Measurements from ENCODE around the gene CDC37.

The CDC37 gene

GRCh38 chr19:10361569-10362011 lies 41.8 kb downstream of the CDC37 start:
- Histone ChIP-seq H3K4me1 (ENCODE audit: control insufficient read depth, insufficient read depth, low read length) (no peaks in the 10 kb centered on the region), H3K4me3 (ENCODE audit: low read length) (no peak overlapping the region), H3K36me3 (ENCODE audit: control insufficient read depth, insufficient read depth, low read length) (peaks cover 20% of the 10 kb centered on the region; the same call in 1 of the 2 replicates), H3K27ac (ENCODE audit: low read length) (no peak overlapping the region), H3K9me3 (ENCODE audit: control insufficient read depth, insufficient read depth, low read length) (no peaks in the 10 kb centered on the region), H3K27me3 (ENCODE audit: control insufficient read depth, insufficient read depth, low read length) (no peaks in the 10 kb centered on the region)
- WGBS (ENCODE audit: insufficient coverage, insufficient read length) = no CpG with 5 or more reads among the region's 16 CpGs
- DNase-seq (ENCODE audit: low read depth, low spot score) = no peak

GRCh38 chr19:10356431-10356830 lies 46.9 kb downstream of the CDC37 start:
- Histone ChIP-seq H3K4me3 (ENCODE audit: low read length) (no peak overlapping the region), H3K4me1 (ENCODE audit: control insufficient read depth, insufficient read depth, low read length) (peaks cover 2% of the 10 kb centered on the region), H3K27ac (ENCODE audit: low read length) (no peak overlapping the region), H3K9me3 (ENCODE audit: control insufficient read depth, insufficient read depth, low read length) (no peaks in the 10 kb centered on the region), H3K27me3 (ENCODE audit: control insufficient read depth, insufficient read depth, low read length) (no peaks in the 10 kb centered on the region), H3K36me3 (ENCODE audit: control insufficient read depth, insufficient read depth, low read length) (0 out of 2 replicates have a peak, but pooled peaks cover 4% of the 10 kb centered on the region)
- WGBS (ENCODE audit: insufficient coverage, insufficient read length) = no CpG with 5 or more reads among the region's 12 CpGs
- no peak for DNase-seq (ENCODE audit: low read depth, low spot score)

- no peaks in the 10 kb centered on the region for H3K36me3 ChIP-seq (ENCODE audit: control insufficient read depth, insufficient read depth, low read length)
- H3K4me3 ChIP-seq (ENCODE audit: low read length) = peak overlapping the region; percentile 38; the same call in 1 of the 2 replicates
- H3K4me1 ChIP-seq (ENCODE audit: control insufficient read depth, insufficient read depth, low read length) = peaks cover 2% of the 10 kb centered on the region
- no peaks in the 10 kb centered on the region for H3K9me3 ChIP-seq (ENCODE audit: control insufficient read depth, insufficient read depth, low read length)
- peak; percentile 89 for DNase-seq (ENCODE audit: low read depth, low spot score)
- no CpG with 5 or more reads among the region's 32 CpGs for WGBS (ENCODE audit: insufficient coverage, insufficient read length)
- H3K27ac ChIP-seq (ENCODE audit: low read length) = no peak overlapping the region
- no peaks in the 10 kb centered on the region for H3K27me3 ChIP-seq (ENCODE audit: control insufficient read depth, insufficient read depth, low read length)
Measured at GRCh38 chr19:10353793-10354391, 49.5 kb downstream of the CDC37 start.

- H3K4me3 ChIP-seq (ENCODE audit: low read length) = peak overlapping the region; percentile 33; the same call in 1 of the 2 replicates
- H3K27me3 ChIP-seq (ENCODE audit: control insufficient read depth, insufficient read depth, low read length) = no peaks in the 10 kb centered on the region
- no peaks in the 10 kb centered on the region for H3K9me3 ChIP-seq (ENCODE audit: control insufficient read depth, insufficient read depth, low read length)
- H3K4me1 ChIP-seq (ENCODE audit: control insufficient read depth, insufficient read depth, low read length) = peaks cover 2% of the 10 kb centered on the region
- WGBS (ENCODE audit: insufficient coverage, insufficient read length) = no CpG with 5 or more reads among the region's 63 CpGs
- H3K36me3 ChIP-seq (ENCODE audit: control insufficient read depth, insufficient read depth, low read length) = no peaks in the 10 kb centered on the region
- peak; percentile 89 for DNase-seq (ENCODE audit: low read depth, low spot score)
- no peak overlapping the region for H3K27ac ChIP-seq (ENCODE audit: low read length)
Measured at GRCh38 chr19:10352764-10353671, 50.3 kb downstream of the CDC37 start.

- Histone ChIP-seq H3K4me3 (ENCODE audit: low read length) (no peak overlapping the region), H3K9me3 (ENCODE audit: control insufficient read depth, insufficient read depth, low read length) (no peaks in the 10 kb centered on the region), H3K27me3 (ENCODE audit: control insufficient read depth, insufficient read depth, low read length) (no peaks in the 10 kb centered on the region), H3K4me1 (ENCODE audit: control insufficient read depth, insufficient read depth, low read length) (no peaks in the 10 kb centered on the region), H3K27ac (ENCODE audit: low read length) (no peak overlapping the region), H3K36me3 (ENCODE audit: control insufficient read depth, insufficient read depth, low read length) (no peaks in the 10 kb centered on the region)
- DNase-seq (ENCODE audit: low read depth, low spot score) = no peak
- WGBS (ENCODE audit: insufficient coverage, insufficient read length) = no CpG with 5 or more reads among the region's 10 CpGs
Measured at GRCh38 chr19:10346509-10346908, 56.8 kb downstream of the CDC37 start.

- H3K4me1 ChIP-seq (ENCODE audit: control insufficient read depth, insufficient read depth, low read length) = no peaks in the 10 kb centered on the region; the same call in 1 of the 2 replicates
- H3K9me3 ChIP-seq (ENCODE audit: control insufficient read depth, insufficient read depth, low read length) = no peaks in the 10 kb centered on the region
- H3K4me3 ChIP-seq (ENCODE audit: low read length) = no peak overlapping the region
- no peak for DNase-seq (ENCODE audit: low read depth, low spot score)
- WGBS (ENCODE audit: insufficient coverage, insufficient read length) = no CpG with 5 or more reads among the region's 10 CpGs
- no peaks in the 10 kb centered on the region for H3K27me3 ChIP-seq (ENCODE audit: control insufficient read depth, insufficient read depth, low read length)
- H3K27ac ChIP-seq (ENCODE audit: low read length) = no peak overlapping the region
- no peaks in the 10 kb centered on the region for H3K36me3 ChIP-seq (ENCODE audit: control insufficient read depth, insufficient read depth, low read length)
Measured at GRCh38 chr19:10344780-10345179, 58.6 kb downstream of the CDC37 start.

- WGBS (ENCODE audit: insufficient coverage, insufficient read length) = no CpG with 5 or more reads among the region's 2 CpGs
- Histone ChIP-seq H3K9me3 (ENCODE audit: control insufficient read depth, insufficient read depth, low read length) (no peaks in the 10 kb centered on the region), H3K36me3 (ENCODE audit: control insufficient read depth, insufficient read depth, low read length) (no peaks in the 10 kb centered on the region)
Measured at GRCh38 chr19:10343495-10343894, 59.8 kb downstream of the CDC37 start.

More at GRCh38 chr19:10343495-10343894, 59.8 kb downstream of the CDC37 start:
- Histone ChIP-seq H3K4me1 (ENCODE audit: control insufficient read depth, insufficient read depth, low read length) (peaks cover 11% of the 10 kb centered on the region), H3K27ac (ENCODE audit: low read length) (no peak overlapping the region), H3K27me3 (ENCODE audit: control insufficient read depth, insufficient read depth, low read length) (no peaks in the 10 kb centered on the region), H3K4me3 (ENCODE audit: low read length) (no peak overlapping the region)
- no peak for DNase-seq (ENCODE audit: low read depth, low spot score)

All from iPS DF 6.9 (cell line).